GM12878 (cell line): Measurements from ENCODE around the gene LSM2. TPM values are rescaled to one million over a fixed set of nuclear protein-coding genes. Genes with fewer than 3 reads are reported as not detected.

Experiments used
- ATAC-seq: fragments of 200-7000 bp; cut with Tn5 transposase; 3 replicates; pipeline ENCODE4 v1.9.1; 2020; ENCODE audit warnings: mild to moderate bottlenecking, moderate library complexity
- BruUV-seq: library from RNA; stranded (reverse); fragments of 400-500 nt; replicated peaks from 2 replicates; lab custom pipeline; 2021; lab: Mats Ljungman, UMichigan
- CTCF ChIA-PET: fragments of 300-600 bp; sonication (Branson Sonifier 250); formaldehyde crosslinking; extraction: SDS; loops from one replicate; lab custom pipeline; 2021; ENCODE audit warnings: inconsistent platforms; lab: Yijun Ruan, JAX
- POLR2A ChIA-PET: fragments of 350-600 bp; formaldehyde crosslinking; extraction: SDS; loops from one replicate; lab custom pipeline; 2021; ENCODE audit warnings: inconsistent platforms; lab: Charles Lee
- RAD21 ChIA-PET: fragments of 300-600 bp; sonication (Branson Sonifier 250); formaldehyde crosslinking; loops from one replicate; lab custom pipeline; 2023; ENCODE audit warnings: antibody characterized with exemption; ENCODE audit not compliant: unreplicated experiment; lab: Charles Lee
- SMC1A ChIA-PET: fragments of 300-600 bp; sonication (Branson Sonifier 250); formaldehyde crosslinking; loops from one replicate; lab custom pipeline; 2023; ENCODE audit not compliant: unreplicated experiment, uncharacterized antibody; lab: Charles Lee
- DNase-seq: peaks from one replicate; pipeline ENCODE4 v3.0.0-alpha.2; 2011; ENCODE audit warnings: low read depth, low spot score
- FAIRE-seq: peaks from 3 replicates; lab custom pipeline; 2011; peaks lifted over from hg19 to GRCh38; lab: Jason Lieb, UNC
- H2AFZ ChIP-seq: 2 replicates; pipeline ENCODE4 v1.6.0; 2011; ENCODE audit warnings: low read depth, low read length, control low read depth; ENCODE audit not compliant: control insufficient read depth
- H3K27ac ChIP-seq: 2 replicates; pipeline ENCODE4 v1.5.1; 2011; ENCODE audit warnings: control low read depth; ENCODE audit not compliant: control insufficient read depth, insufficient read depth
- H3K27me3 ChIP-seq, 2 experiments: replicated peaks in 1 of 2; 2 replicates each; pipeline versions ENCODE4 v1.6.0 to v1.6.1; 2011; ENCODE audit warnings: low read length in 1 of 2; ENCODE audit not compliant: control insufficient read depth in 2 of 2, insufficient read depth in 2 of 2
- H3K36me3 ChIP-seq, 2 experiments: 2 replicates each; pipeline ENCODE4 v1.5.1; 2011; ENCODE audit warnings: low read length in 1 of 2; ENCODE audit not compliant: control insufficient read depth in 2 of 2, insufficient read depth in 2 of 2
- H3K4me1 ChIP-seq: 2 replicates; pipeline ENCODE4 v1.6.1; 2011; ENCODE audit warnings: mild to moderate bottlenecking, low read length, moderate library complexity, mixed read lengths; ENCODE audit not compliant: control insufficient read depth, insufficient read depth
- H3K4me2 ChIP-seq: 2 replicates; pipeline ENCODE4 v1.6.0; 2011; ENCODE audit warnings: control low read depth; ENCODE audit not compliant: control insufficient read depth, insufficient read depth
- H3K4me3 ChIP-seq: fragments of 200-600 bp; sonication (generic); 2 replicates; pipeline ENCODE4 v1.5.1; 2016
- H3K79me2 ChIP-seq: 2 replicates; pipeline ENCODE4 v1.6.0; 2011; ENCODE audit warnings: low read length; ENCODE audit not compliant: control insufficient read depth, insufficient read depth
- H3K9ac ChIP-seq: 2 replicates; pipeline ENCODE4 v1.8.0; 2011; ENCODE audit warnings: low read length, control low read depth, mixed read lengths; ENCODE audit not compliant: control insufficient read depth, insufficient read depth
- H3K9me3 ChIP-seq: replicated peaks from 3 replicates; pipeline ENCODE4 v1.5.1; 2011; ENCODE audit warnings: mild to moderate bottlenecking, low read length; ENCODE audit not compliant: control insufficient read depth, insufficient read depth
- H4K20me1 ChIP-seq: 2 replicates; pipeline ENCODE4 v1.6.0; 2011; ENCODE audit not compliant: control insufficient read depth, insufficient read depth
- CBX3 ChIP-seq: fragments of 200-600 bp; sonication (generic); IDR thresholded peaks from 2 replicates; pipeline ENCODE4 v1.6.1; 2016; ENCODE audit warnings: low read depth, borderline replicate concordance
- EP300 ChIP-seq, 2 experiments: fragments of 150-350 bp in 1 of 2; IDR thresholded peaks; 2 replicates each; pipeline ENCODE4 v1.6.1; 2011 to 2012; ENCODE audit warnings: low read depth in 2 of 2, low read length in 2 of 2, borderline replicate concordance in 1 of 2, improper control_type of control experiment in 1 of 2, inconsistent platforms in 1 of 2; ENCODE audit not compliant: control insufficient read depth in 1 of 2
- GABPA ChIP-seq: IDR thresholded peaks from 2 replicates; pipeline ENCODE4 v1.6.1; 2014; ENCODE audit warnings: antibody characterized with exemption, low read depth, mild to moderate bottlenecking, inconsistent platforms
- LARP7 ChIP-seq: fragments of 450-650 bp; IDR thresholded peaks from 2 replicates; pipeline ENCODE4 v1.6.1; 2017; ENCODE audit warnings: mild to moderate bottlenecking
- MXI1 ChIP-seq: fragments of 150-350 bp; IDR thresholded peaks from 2 replicates; pipeline ENCODE4 v1.6.1; 2011; ENCODE audit warnings: low read depth, mild to moderate bottlenecking, inconsistent platforms, low read length, improper control_type of control experiment
- NFYB ChIP-seq: IDR thresholded peaks from 2 replicates; pipeline ENCODE4 v1.6.1; 2011; ENCODE audit warnings: low read depth, mild to moderate bottlenecking, low read length, improper control_type of control experiment, moderate library complexity; ENCODE audit not compliant: insufficient read depth
- RBBP5 ChIP-seq: fragments of 200-600 bp; sonication (generic); conservative IDR thresholded peaks from 2 replicates; pipeline ENCODE4 v1.6.1; 2016
- RELA ChIP-seq: fragments of 450-650 bp; IDR thresholded peaks from 2 replicates; pipeline ENCODE4 v1.8.0; 2014; ENCODE audit warnings: borderline replicate concordance; ENCODE audit not compliant: partially characterized antibody
- SUZ12 ChIP-seq: fragments of 200-600 bp; sonication (generic); IDR thresholded peaks from one replicate; pipeline ENCODE4 v1.6.1; 2018; ENCODE audit warnings: antibody characterized with exemption, mild to moderate bottlenecking; ENCODE audit not compliant: unreplicated experiment
- YBX1 ChIP-seq: fragments of 450-650 bp; IDR thresholded peaks from 2 replicates; pipeline ENCODE4 v1.6.1; 2016; ENCODE audit warnings: antibody characterized with exemption
- ZNF274 ChIP-seq: IDR thresholded peaks from one replicate; pipeline ENCODE4 v1.8.0; 2011; ENCODE audit not compliant: insufficient read length, insufficient read depth
- ZNF384 ChIP-seq: IDR thresholded peaks from 2 replicates; pipeline ENCODE4 v1.6.1; 2012; ENCODE audit warnings: low read depth, mild to moderate bottlenecking, low read length, improper control_type of control experiment, borderline replicate concordance
- WGBS: methylation state at CpG from one replicate; pipeline ENCODE4 v1.1.6; 2016; ENCODE audit warnings: low lambda C conversion rate; ENCODE audit not compliant: insufficient replicate concordance, insufficient coverage; ENCODE audit errors: missing lambda C conversion rate; 5-methylcytosine and 5-hydroxymethylcytosine counted together
- in situ Hi-C: fragments of 300-500 bp; cut with MboI; formaldehyde crosslinking; loops from 9 replicates; pipeline ENCODE4 v1.14.3; 2018; ENCODE audit warnings: mixed read lengths
- intact Hi-C: fragments of 100-400 bp; cut with micrococcal nuclease; formaldehyde crosslinking; loops from one replicate; pipeline ENCODE4 v1.14.2; 2022; ENCODE audit not compliant: unreplicated experiment
- polyA plus RNA-seq, 11 experiments: library from polyadenylated mRNA; depleted of rRNA in 4 of 11; unstranded in 6 of 11; stranded (reverse) in 5 of 11; fragments of >200 nt; fragmentation: Nextera tagmentation in 4 of 11; fragmentation: Illumina TruSeq in 1 of 11; extraction: Ambion mirVana in 4 of 11; extraction: Trizol in 1 of 11; gene quantifications; 1 replicate in 1 of 11; 2 replicates in 10 of 11; pipeline versions ENCODE4 v1.2.1 to v1.2.3, GENCODE V29; 2011 to 2016; ENCODE audit warnings: inconsistent platforms in 2 of 11, missing spikeins in 2 of 11, low read depth in 1 of 11
- total RNA-seq, 4 experiments: library from RNA; depleted of rRNA in 3 of 4; stranded (reverse); fragments of >200 nt in 3 of 4; fragmentation: Illumina TruSeq in 1 of 4; extraction: Trizol in 1 of 4; gene quantifications; 2 replicates each; pipeline versions ENCODE4 v1.2.1 to v1.2.3, GENCODE V29; 2013 to 2021
- TF ChIP-seq, protein P1 (sequence below): fragments of 450-650 bp; formaldehyde crosslinking; IDR thresholded peaks from 2 replicates; pipeline ENCODE4 v1.5.0; 2022; ENCODE audit warnings: mild to moderate bottlenecking, missing genetic modification characterization
- TF ChIP-seq, protein P2 (sequence below): fragments of 450-650 bp; formaldehyde crosslinking; IDR thresholded peaks from 2 replicates; pipeline ENCODE4 v1.4.0; 2022; ENCODE audit warnings: mild to moderate bottlenecking, moderate library complexity
- TF ChIP-seq, protein P3 (sequence below): fragments of 450-650 bp; IDR thresholded peaks from 2 replicates; pipeline ENCODE4 v1.6.1; 2017; ENCODE audit warnings: mild to moderate bottlenecking, low read depth, inconsistent platforms; ENCODE audit not compliant: poor library complexity, severe bottlenecking

Gene LSM2
- total and polyA plus RNA-seq, 10 of the 15 experiments (the other 5 are each of a cell fraction or from before 2014, with no cell fraction given) = 99.1 to 276 (median 153) TPM

DNA sequence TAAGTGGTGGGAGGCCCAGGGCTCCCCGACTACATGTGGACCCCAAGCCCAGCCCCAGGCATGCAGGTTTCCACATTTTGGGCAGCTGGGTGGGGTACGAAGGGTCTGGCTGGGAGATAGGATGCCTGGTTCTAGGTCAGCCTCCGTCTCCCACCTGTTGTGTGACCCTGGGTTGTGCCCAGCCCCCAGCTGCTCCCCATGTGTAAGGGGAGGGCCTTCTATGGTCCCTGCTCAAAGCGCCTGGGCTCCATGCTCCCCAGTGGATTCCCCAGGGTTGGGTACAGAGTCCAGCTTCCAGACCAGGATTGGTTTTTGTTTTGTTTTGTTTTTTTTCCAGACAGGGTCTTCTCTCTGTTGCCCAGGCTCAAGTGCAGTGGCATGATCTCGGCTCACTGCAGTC is 28.6 kb downstream of the LSM2 start:
- RAD21 ChIA-PET = interaction anchor here (1.1 to 2.1 kb wide), 2 partner anchors 18 to 52 kb away, joined by 3 to 8 read pairs; no protein-coding TSS in a partner anchor
- Histone ChIP-seq H3K79me2 (no peaks in the 10 kb centered on the region), H3K27me3 (no peaks in the 10 kb centered on the region), H3K9ac (no peak overlapping the region), H3K4me3 (no peak overlapping the region), H3K4me1 (peaks cover 18% of the 10 kb centered on the region), H3K36me3 (peaks cover 0 to 34% of the 10 kb centered on the region in 2 experiments; a peak in 3 of 4 replicates), H2AFZ (no peak overlapping the region), H3K4me2 (no peak overlapping the region), H3K9me3 (no peaks in the 10 kb centered on the region), H3K27ac (no peak overlapping the region), H4K20me1 (no peaks in the 10 kb centered on the region)
- DNase-seq (no peak), ATAC-seq (no peak), FAIRE-seq (no peak)
- POLR2A ChIA-PET = interaction anchor here (1.0 to 3.2 kb wide), 7 partner anchors 12 to 114 kb away, joined by 3 to 12 read pairs (median 5); partner anchors contain the start of genes HSPA1A, HSPA1L, LSM2 and VARS1
- BruUV-seq = no TSS peak
- intact Hi-C loops = loop anchor here (10.0 kb wide), 1 partner anchor 47 kb away; the partner anchor contains the start of gene HSPA1B
- in situ Hi-C loops = no loop called here
- 91% methylated on average over 5 of the region's 5 CpGs for WGBS
- CTCF ChIA-PET = interaction anchor here (1.9 to 4.1 kb wide), 3 partner anchors 10 to 17 kb away, joined by 6 to 12 read pairs (median 8); partner anchors contain the start of gene VARS1
- SMC1A ChIA-PET = interaction anchor here (1.1 to 1.2 kb wide), 4 partner anchors 8 to 83 kb away, joined by 3 to 6 read pairs (median 4); partner anchors contain the start of gene VARS1
- TF ChIP-seq, protein P1, sequence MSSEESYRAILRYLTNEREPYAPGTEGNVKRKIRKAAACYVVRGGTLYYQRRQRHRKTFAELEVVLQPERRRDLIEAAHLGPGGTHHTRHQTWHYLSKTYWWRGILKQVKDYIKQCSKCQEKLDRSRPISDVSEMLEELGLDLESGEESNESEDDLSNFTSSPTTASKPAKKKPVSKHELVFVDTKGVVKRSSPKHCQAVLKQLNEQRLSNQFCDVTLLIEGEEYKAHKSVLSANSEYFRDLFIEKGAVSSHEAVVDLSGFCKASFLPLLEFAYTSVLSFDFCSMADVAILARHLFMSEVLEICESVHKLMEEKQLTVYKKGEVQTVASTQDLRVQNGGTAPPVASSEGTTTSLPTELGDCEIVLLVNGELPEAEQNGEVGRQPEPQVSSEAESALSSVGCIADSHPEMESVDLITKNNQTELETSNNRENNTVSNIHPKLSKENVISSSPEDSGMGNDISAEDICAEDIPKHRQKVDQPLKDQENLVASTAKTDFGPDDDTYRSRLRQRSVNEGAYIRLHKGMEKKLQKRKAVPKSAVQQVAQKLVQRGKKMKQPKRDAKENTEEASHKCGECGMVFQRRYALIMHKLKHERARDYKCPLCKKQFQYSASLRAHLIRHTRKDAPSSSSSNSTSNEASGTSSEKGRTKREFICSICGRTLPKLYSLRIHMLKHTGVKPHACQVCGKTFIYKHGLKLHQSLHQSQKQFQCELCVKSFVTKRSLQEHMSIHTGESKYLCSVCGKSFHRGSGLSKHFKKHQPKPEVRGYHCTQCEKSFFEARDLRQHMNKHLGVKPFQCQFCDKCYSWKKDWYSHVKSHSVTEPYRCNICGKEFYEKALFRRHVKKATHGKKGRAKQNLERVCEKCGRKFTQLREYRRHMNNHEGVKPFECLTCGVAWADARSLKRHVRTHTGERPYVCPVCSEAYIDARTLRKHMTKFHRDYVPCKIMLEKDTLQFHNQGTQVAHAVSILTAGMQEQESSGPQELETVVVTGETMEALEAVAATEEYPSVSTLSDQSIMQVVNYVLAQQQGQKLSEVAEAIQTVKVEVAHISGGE (CRISPR knock-in tag) = no peak
- TF ChIP-seq, protein P2, sequence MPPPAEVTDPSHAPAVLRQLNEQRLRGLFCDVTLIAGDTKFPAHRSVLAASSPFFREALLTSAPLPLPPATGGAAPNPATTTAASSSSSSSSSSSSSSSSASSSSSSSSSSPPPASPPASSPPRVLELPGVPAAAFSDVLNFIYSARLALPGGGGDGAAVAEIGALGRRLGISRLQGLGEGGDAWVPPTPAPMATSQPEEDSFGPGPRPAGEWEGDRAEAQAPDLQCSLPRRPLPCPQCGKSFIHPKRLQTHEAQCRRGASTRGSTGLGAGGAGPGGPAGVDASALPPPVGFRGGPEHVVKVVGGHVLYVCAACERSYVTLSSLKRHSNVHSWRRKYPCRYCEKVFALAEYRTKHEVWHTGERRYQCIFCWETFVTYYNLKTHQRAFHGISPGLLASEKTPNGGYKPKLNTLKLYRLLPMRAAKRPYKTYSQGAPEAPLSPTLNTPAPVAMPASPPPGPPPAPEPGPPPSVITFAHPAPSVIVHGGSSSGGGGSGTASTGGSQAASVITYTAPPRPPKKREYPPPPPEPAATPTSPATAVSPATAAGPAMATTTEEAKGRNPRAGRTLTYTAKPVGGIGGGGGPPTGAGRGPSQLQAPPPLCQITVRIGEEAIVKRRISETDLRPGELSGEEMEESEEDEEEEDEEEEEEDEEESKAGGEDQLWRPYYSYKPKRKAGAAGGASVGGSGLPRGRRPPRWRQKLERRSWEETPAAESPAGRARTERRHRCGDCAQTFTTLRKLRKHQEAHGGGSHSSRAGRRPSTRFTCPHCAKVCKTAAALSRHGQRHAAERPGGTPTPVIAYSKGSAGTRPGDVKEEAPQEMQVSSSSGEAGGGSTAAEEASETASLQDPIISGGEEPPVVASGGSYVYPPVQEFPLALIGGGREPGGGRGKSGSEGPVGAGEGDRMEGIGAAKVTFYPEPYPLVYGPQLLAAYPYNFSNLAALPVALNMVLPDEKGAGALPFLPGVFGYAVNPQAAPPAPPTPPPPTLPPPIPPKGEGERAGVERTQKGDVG (CRISPR knock-in tag) = no peak
- TF ChIP-seq ZNF274 = no peak
- TF ChIP-seq RELA = no peak
- TF ChIP-seq RBBP5 = no peak
- TF ChIP-seq LARP7 = no peak
- no peak for TF ChIP-seq ZNF384
- TF ChIP-seq CBX3 = no peak
- TF ChIP-seq GABPA = no peak
- TF ChIP-seq MXI1 = no peak
- no peak for TF ChIP-seq SUZ12
- no peak for TF ChIP-seq YBX1
- no peak for TF ChIP-seq NFYB
- TF ChIP-seq, protein P3, sequence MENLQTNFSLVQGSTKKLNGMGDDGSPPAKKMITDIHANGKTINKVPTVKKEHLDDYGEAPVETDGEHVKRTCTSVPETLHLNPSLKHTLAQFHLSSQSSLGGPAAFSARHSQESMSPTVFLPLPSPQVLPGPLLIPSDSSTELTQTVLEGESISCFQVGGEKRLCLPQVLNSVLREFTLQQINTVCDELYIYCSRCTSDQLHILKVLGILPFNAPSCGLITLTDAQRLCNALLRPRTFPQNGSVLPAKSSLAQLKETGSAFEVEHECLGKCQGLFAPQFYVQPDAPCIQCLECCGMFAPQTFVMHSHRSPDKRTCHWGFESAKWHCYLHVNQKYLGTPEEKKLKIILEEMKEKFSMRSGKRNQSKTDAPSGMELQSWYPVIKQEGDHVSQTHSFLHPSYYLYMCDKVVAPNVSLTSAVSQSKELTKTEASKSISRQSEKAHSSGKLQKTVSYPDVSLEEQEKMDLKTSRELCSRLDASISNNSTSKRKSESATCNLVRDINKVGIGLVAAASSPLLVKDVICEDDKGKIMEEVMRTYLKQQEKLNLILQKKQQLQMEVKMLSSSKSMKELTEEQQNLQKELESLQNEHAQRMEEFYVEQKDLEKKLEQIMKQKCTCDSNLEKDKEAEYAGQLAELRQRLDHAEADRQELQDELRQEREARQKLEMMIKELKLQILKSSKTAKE = no peak
- no peak for TF ChIP-seq EP300 (IDR thresholded peaks at IDR 0.05; ENCODE audit: borderline replicate concordance in 1 of 2, control insufficient read depth in 1 of 2, low read depth in 2 of 2, low read length in 2 of 2)
